ENCODE measurements around the gene CMTR1.
"Not testable (repeated sequence)": the region's sequence is repeated elsewhere in the genome, so short reads cannot be mapped to it uniquely, and the experiment has no call there.

CMTR1 gene

GRCh38 chr6:37432916-37433656 is at the start of gene CMTR1:
CMTR1 (plus strand) TSS chr6:37433221; CDS start chr6:37435630, 2,409 bp downstream.
- peak; percentile 96 for DNase-seq

- DNase-seq: no peak
These were observed 44.4 kb upstream of the CMTR1 start for GRCh38 chr6:37388578-37388977.

GRCh38 chr6:37389857-37390256 is 43.2 kb upstream of the CMTR1 start:
- no peak for DNase-seq

- DNase-seq: no peak
These were observed 41.9 kb upstream of the CMTR1 start for GRCh38 chr6:37391120-37391519.

GRCh38 chr6:37392821-37393220 is 40.2 kb upstream of the CMTR1 start:
- no peak for DNase-seq

- no peak for DNase-seq
These were observed 39.6 kb upstream of the CMTR1 start for GRCh38 chr6:37393381-37393929.

- DNase-seq: no peak
These were observed 36.3 kb upstream of the CMTR1 start for GRCh38 chr6:37396571-37397180.

GRCh38 chr6:37399131-37399530 is 33.9 kb upstream of the CMTR1 start:
- DNase-seq: no peak

GRCh38 chr6:37399795-37400490 is 33.1 kb upstream of the CMTR1 start:
- no peak for DNase-seq

- not testable (repeated sequence) for DNase-seq
These were observed 31.4 kb upstream of the CMTR1 start for GRCh38 chr6:37401658-37402057.

GRCh38 chr6:37406726-37407341 is 26.2 kb upstream of the CMTR1 start:
- DNase-seq: no peak

- peak; percentile 24 for DNase-seq
These were observed 25.1 kb upstream of the CMTR1 start for GRCh38 chr6:37407948-37408347.

GRCh38 chr6:37409501-37409900 is 23.5 kb upstream of the CMTR1 start:
- no peak for DNase-seq

GRCh38 chr6:37417393-37417792 is 15.6 kb upstream of the CMTR1 start:
- no peak for DNase-seq

GRCh38 chr6:37418722-37419121 is 14.3 kb upstream of the CMTR1 start:
- DNase-seq: no peak

GRCh38 chr6:37426058-37426944 is 6.7 kb upstream of the CMTR1 start:
- no peak for DNase-seq

- DNase-seq: peak; percentile 41
These were observed 6.0 kb upstream of the CMTR1 start for GRCh38 chr6:37426945-37427510.

GRCh38 chr6:37429352-37429750 is 3.7 kb upstream of the CMTR1 start:
- DNase-seq: no peak

- DNase-seq: no peak
These were observed 468 bp upstream of the CMTR1 start for GRCh38 chr6:37432590-37432915.

GRCh38 chr6:37433657-37434271 is 743 bp downstream of the CMTR1 start:
- DNase-seq: peak; percentile 60

GRCh38 chr6:37435373-37435772 is 2.4 kb downstream of the CMTR1 start:
- DNase-seq: peak; percentile 43

GRCh38 chr6:37435816-37436215 is 2.8 kb downstream of the CMTR1 start:
- DNase-seq: peak; percentile 21

All from NCI-H69 (cell line).